ENCODE measurements around the gene TMEM125. TPM values are rescaled to one million over a fixed set of nuclear protein-coding genes. Genes with fewer than 3 reads are reported as not detected.

Gene TMEM125
- total RNA-seq, 1 donor from 2014 or later, result not detected

- no peak overlapping the region for H3K4me3 ChIP-seq
- TF ChIP-seq CTCF (IDR thresholded peaks at IDR 0.05), result no peak
- DNase-seq (ENCODE audit: low spot score in 2 of 2), result no peak
- no peak overlapping the region for H3K27ac ChIP-seq
- H3K36me3 ChIP-seq, result no peaks in the 10 kb centered on the region
- H3K4me1 ChIP-seq, result peaks cover 0 to 22% of the 10 kb centered on the region in 2 donors
- H3K9me3 ChIP-seq, result no peaks in the 10 kb centered on the region
- intact Hi-C loops (cut with DNase I), result no loop called here
- no peaks in the 10 kb centered on the region for H3K27me3 ChIP-seq
Observed at GRCh38 chr1:43293176-43293575, 23.4 kb downstream of the TMEM125 start.

DNA sequence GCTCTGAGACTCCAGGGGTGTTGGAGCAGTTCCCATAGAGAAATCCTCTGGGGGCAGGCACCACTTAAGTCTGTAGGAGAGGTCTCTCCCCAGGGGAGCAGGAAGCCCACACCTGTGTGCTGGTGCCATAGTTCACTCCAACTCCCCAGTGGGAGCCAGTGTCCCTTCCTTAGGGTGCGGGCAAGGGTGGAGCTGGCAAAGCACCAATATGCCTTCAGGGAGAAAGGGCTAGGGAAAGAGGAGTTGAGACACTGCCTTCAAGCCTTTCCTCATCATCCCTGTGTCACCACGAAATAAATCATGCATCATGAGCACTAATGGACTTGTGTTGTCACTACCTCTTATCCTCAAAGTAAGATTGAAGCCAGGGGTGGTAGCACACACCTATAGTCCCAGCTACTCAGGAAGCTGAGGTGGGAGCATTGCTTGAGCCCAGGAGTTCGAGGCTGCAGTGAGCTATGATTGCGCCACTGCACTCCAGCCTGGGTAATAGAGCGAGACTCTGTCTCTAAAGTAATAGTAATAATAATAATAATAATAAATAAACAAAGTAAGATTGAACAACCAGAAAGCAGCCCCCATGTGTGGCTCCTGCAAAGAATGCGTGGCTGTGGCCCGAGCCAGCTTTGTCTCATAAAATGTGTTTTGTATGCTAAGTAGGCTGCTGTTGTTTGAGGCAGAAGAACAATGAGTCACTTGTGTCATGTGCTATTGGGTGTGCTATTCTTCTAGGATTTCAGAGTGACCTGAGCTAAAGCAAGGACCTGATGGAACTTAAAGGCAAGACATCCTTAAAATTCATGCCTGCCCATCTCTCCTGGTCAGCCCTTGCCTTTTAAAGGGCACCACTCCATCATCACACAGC is 24.3 kb downstream of the TMEM125 start:
- Histone ChIP-seq H3K4me3 (no peak overlapping the region), H3K9me3 (no peaks in the 10 kb centered on the region), H3K27me3 (no peaks in the 10 kb centered on the region), H3K27ac (no peak overlapping the region), H3K4me1 (peaks cover 0 to 22% of the 10 kb centered on the region in 2 donors), H3K36me3 (no peaks in the 10 kb centered on the region)
- no peak for TF ChIP-seq CTCF (IDR thresholded peaks at IDR 0.05)
- intact Hi-C loops (cut with DNase I), result no loop called here
- DNase-seq (ENCODE audit: low spot score in 2 of 2), result no peak

- intact Hi-C loops (cut with DNase I), result no loop called here
- peak overlapping the region in 1 of 2 donors; percentile 53 for H3K27ac ChIP-seq
- H3K4me1 ChIP-seq, result peaks cover 0 to 22% of the 10 kb centered on the region in 2 donors
Observed at GRCh38 chr1:43294761-43295160, 25.0 kb downstream of the TMEM125 start.

GRCh38 chr1:43296207-43296606 is 26.4 kb downstream of the TMEM125 start:
- no peak overlapping the region for H3K4me3 ChIP-seq
- no peak for TF ChIP-seq CTCF (IDR thresholded peaks at IDR 0.05)
- no peak for DNase-seq (ENCODE audit: low spot score in 2 of 2)
- peak overlapping the region in 1 of 2 donors; percentile 53 for H3K27ac ChIP-seq
- H3K4me1 ChIP-seq, result peaks cover 0 to 22% of the 10 kb centered on the region in 2 donors
- no peaks in the 10 kb centered on the region for H3K9me3 ChIP-seq
- no peaks in the 10 kb centered on the region for H3K27me3 ChIP-seq
- H3K36me3 ChIP-seq, result no peaks in the 10 kb centered on the region
- intact Hi-C loops (cut with DNase I), result no loop called here

More at GRCh38 chr1:43294761-43295160, 25.0 kb downstream of the TMEM125 start:
- no peaks in the 10 kb centered on the region for H3K27me3 ChIP-seq
- no peak for DNase-seq (ENCODE audit: low spot score in 2 of 2)
- no peaks in the 10 kb centered on the region for H3K36me3 ChIP-seq
- H3K9me3 ChIP-seq, result no peaks in the 10 kb centered on the region
- no peak overlapping the region for H3K4me3 ChIP-seq
- no peak for TF ChIP-seq CTCF (IDR thresholded peaks at IDR 0.05)

DNA sequence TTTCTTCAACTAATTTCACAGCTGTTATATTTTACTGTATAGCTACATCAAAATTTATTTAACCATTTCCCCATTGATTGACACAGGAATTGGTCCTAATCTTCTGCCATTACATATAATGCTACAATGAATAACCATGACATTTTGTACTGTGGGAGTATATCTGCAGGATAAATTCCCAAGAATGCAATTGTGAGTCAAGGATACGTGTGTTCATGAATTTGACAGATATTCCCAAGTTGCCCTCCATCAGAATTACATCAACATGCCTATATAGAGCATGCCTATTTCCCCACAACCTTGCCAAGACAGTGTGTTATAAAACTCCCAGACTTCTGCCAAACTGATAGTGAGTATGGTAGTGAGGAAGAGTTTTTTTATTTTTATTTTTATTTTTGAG is 28.3 kb downstream of the TMEM125 start:
- Histone ChIP-seq H3K4me1 (peaks cover 0 to 22% of the 10 kb centered on the region in 2 donors), H3K27ac (no peak overlapping the region), H3K4me3 (no peak overlapping the region), H3K9me3 (no peaks in the 10 kb centered on the region), H3K36me3 (no peaks in the 10 kb centered on the region), H3K27me3 (no peaks in the 10 kb centered on the region)
- DNase-seq (ENCODE audit: low spot score in 2 of 2), result no peak
- no peak for TF ChIP-seq CTCF (IDR thresholded peaks at IDR 0.05)
- intact Hi-C loops (cut with DNase I), result no loop called here
